BE2C (cell line): ENCODE measurements around the gene EMILIN1.

Source experiments
- DNase-seq: peaks from one replicate; pipeline ENCODE4 v3.0.0-alpha.2; 2020
- H3K27me3 ChIP-seq: fragments of 250-450 bp; sonication (Bioruptor Pico); 2 replicates; pipeline ENCODE4 v1.5.1; 2020; ENCODE audit warnings: mild to moderate bottlenecking
- H3K36me3 ChIP-seq: fragments of 250-450 bp; sonication (Bioruptor Pico); 2 replicates; pipeline ENCODE4 v1.5.1; 2020; ENCODE audit warnings: mild to moderate bottlenecking
- H3K4me1 ChIP-seq: fragments of 250-450 bp; sonication (Bioruptor Pico); 2 replicates; pipeline ENCODE4 v1.5.1; 2020
- H3K4me3 ChIP-seq: 2 replicates; pipeline ENCODE4 v1.5.1; 2011; ENCODE audit warnings: low read depth, low read length
- H3K9me3 ChIP-seq: fragments of 250-450 bp; sonication (Bioruptor Pico); 2 replicates; pipeline ENCODE4 v1.5.1; 2020
- TF ChIP-seq, protein P1 (sequence below): IDR thresholded peaks from 2 replicates; pipeline ENCODE4 v1.5.1; 2012; ENCODE audit warnings: mild to moderate bottlenecking, low read depth, low read length

EMILIN1 gene

DNA sequence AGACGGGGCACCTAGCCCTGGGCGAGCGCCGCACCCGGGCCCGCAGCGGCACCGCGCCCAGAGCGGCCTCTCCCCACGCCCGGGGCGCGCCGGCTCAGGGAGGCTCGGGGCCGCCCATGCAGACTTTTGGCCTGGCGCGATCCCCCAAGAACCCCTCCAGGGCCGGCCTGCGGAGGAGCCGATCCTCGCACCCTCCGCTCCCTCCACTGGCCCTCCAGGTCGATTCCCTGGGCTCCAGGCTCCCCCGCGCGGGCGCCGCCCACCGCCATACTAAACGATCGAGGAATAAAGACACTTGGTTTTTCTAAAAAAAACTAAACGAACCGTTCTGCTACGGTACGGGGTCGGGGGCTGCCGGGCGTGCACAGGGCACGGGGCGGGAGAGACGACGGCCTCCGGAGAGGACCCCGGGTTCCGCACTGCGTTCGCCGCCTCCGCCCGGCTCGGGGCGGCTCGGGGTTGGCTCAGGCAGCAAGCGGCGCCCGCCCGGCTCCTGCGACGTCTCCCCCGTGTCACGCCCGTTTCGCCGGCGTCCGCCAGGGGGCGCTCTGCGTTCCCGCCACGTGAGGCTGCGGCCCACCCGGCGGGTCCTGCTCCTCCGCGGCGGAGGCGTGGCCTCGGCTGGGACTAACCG, 7.8 kb downstream of the EMILIN1 start:
- Histone ChIP-seq H3K27me3 (no peaks in the 10 kb centered on the region), H3K4me3 (peak overlapping the region; percentile 61), H3K4me1 (peaks cover 12% of the 10 kb centered on the region), H3K9me3 (no peaks in the 10 kb centered on the region), H3K36me3 (peaks cover 18% of the 10 kb centered on the region)
- TF ChIP-seq, protein P1, sequence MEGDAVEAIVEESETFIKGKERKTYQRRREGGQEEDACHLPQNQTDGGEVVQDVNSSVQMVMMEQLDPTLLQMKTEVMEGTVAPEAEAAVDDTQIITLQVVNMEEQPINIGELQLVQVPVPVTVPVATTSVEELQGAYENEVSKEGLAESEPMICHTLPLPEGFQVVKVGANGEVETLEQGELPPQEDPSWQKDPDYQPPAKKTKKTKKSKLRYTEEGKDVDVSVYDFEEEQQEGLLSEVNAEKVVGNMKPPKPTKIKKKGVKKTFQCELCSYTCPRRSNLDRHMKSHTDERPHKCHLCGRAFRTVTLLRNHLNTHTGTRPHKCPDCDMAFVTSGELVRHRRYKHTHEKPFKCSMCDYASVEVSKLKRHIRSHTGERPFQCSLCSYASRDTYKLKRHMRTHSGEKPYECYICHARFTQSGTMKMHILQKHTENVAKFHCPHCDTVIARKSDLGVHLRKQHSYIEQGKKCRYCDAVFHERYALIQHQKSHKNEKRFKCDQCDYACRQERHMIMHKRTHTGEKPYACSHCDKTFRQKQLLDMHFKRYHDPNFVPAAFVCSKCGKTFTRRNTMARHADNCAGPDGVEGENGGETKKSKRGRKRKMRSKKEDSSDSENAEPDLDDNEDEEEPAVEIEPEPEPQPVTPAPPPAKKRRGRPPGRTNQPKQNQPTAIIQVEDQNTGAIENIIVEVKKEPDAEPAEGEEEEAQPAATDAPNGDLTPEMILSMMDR = peak; percentile 61
- DNase-seq = peak; percentile 97

DNA sequence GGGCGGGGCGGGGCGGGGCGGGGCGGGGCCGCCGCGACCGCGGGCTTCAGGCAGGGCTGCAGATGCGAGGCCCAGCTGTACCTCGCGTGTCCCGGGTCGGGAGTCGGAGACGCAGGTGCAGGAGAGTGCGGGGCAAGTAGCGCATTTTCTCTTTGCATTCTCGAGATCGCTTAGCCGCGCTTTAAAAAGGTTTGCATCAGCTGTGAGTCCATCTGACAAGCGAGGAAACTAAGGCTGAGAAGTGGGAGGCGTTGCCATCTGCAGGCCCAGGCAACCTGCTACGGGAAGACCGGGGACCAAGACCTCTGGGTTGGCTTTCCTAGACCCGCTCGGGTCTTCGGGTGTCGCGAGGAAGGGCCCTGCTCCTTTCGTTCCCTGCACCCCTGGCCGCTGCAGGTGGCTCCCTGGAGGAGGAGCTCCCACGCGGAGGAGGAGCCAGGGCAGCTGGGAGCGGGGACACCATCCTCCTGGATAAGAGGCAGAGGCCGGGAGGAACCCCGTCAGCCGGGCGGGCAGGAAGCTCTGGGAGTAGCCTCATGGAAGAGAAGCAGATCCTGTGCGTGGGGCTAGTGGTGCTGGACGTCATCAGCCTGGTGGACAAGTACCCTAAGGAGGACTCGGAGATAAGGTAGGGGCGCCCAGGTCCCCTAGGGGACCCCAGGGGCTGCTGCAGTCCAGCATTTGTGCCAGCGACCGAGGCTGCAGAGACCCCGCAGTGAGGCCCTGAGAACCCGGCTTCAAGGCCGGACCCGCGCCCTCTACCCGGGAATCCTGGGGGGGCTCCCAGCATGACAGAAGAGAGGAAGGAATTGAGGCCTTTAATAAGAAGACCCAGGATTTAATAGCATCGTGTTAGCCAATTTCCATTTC, 8.5 kb downstream of the EMILIN1 start, which contains the start of gene KHK:
Gene KHK (plus strand): TSS at position 49 of the 870 bp plus-strand sequence. CDS start 488 bp downstream, at position 537.
- no peaks in the 10 kb centered on the region for H3K9me3 ChIP-seq
- H3K27me3 ChIP-seq = no peaks in the 10 kb centered on the region
- peak within 1 kb of the TSS; percentile 80 for H3K4me3 ChIP-seq
- peaks cover 14% of the 10 kb centered on the region for H3K36me3 ChIP-seq
- peaks cover 6% of the 10 kb centered on the region; the same call in 1 of the 2 replicates for H3K4me1 ChIP-seq
- TF ChIP-seq, protein P1 = no peak
- peak; percentile 75 for DNase-seq

DNA sequence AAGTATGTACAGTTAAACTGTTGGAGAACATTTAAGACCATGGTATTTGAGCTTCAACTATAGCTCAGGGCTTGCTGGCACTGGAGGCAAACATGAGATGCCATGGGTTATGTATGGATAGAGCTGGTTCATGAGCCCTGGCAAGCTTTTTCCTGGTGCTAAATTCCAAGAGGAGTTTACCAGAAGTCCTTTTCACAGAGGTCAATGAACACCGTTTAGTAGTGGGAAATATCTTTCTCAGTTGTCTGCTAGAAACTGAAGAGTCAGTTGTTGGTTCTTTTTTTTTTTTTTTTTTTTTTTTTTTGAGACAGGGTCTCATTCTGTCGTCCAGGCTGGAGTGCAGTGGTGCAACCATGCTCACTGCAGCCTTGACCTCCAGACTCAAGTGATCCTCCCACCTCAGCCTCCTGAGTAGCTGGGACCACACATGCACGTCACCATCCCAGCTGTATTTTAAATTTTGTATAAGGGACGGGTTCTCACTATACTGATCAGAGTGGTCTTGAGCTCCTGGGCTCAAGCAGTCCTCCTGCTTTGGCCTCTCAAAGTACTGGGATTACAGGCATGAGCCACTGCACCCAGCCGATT, 9.5 kb downstream of the EMILIN1 start:
- DNase-seq = no peak
- Histone ChIP-seq H3K27me3 (no peaks in the 10 kb centered on the region), H3K4me3 (peak overlapping the region; percentile 80; the same call in 1 of the 2 replicates), H3K9me3 (no peaks in the 10 kb centered on the region), H3K36me3 (peaks cover 4% of the 10 kb centered on the region; the same call in 1 of the 2 replicates), H3K4me1 (peaks cover 5% of the 10 kb centered on the region; the same call in 1 of the 2 replicates)
- TF ChIP-seq, protein P1 = no peak

DNA sequence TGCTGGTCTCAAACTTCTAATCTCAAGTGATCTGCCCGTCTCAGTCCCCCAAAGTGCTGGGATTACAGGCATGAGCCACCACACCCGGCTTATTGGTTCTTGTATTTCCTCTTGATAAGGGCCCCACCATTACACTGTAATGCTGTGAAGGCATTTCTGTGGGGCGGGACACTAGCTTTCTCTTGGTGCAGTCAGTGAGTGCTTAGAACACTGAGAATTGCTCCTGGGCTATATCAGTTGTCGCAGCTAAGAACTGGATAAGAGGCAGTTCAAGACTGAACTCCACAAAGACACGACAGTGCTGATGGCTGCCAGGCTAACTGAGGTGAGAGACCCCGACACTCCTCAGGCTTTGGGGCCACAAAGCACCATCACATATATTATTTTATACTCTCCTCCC, 10.2 kb downstream of the EMILIN1 start:
- Histone ChIP-seq H3K9me3 (no peaks in the 10 kb centered on the region), H3K4me1 (peaks cover 3% of the 10 kb centered on the region; the same call in 1 of the 2 replicates)
- TF ChIP-seq, protein P1 = no peak

DNA sequence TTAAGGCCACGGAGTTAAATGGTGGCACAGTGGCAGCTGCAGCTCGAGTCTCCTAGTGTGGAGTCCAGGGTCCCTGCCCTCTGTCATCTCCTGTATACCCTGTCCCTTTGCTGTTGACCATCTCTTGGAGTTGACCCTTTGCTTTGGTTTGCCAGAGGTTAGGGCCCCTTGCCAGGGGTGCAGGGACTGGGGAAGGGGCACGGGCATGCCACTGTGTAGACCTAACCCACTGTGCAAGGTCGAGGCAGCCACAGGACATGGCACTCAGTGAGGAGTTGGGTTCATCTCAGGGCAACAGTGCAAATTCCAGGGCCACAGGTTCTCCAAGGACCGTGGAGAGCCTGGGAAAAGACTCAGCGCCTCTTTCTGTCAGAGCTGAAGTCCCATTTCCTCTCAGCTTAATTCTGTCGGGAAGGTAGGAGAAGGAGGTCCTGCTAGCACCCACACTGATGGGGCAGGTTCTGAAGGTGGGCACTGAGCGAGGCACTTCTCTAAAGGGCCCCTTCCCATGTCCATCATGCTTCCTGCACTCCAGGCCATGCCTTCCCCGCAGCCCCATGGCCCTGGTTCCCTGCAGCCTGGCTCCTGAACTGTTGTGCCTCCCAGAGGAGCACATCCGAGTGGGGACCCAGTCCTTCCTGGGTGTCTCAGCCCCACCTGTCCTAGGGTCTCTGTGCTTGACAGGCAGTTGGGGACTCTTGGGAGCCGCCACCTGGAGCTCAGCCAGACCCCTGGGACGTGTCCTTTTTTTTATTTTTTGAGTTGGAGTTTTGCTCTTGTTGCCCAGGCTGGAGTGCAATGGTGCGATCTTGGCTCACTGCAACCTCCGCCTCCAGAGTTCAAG, 10.9 kb downstream of the EMILIN1 start:
- no peak overlapping the region for H3K4me3 ChIP-seq
- H3K27me3 ChIP-seq = no peaks in the 10 kb centered on the region
- TF ChIP-seq, protein P1 = no peak
- DNase-seq = no peak
- H3K9me3 ChIP-seq = no peaks in the 10 kb centered on the region
- H3K4me1 ChIP-seq = peaks cover 3% of the 10 kb centered on the region; the same call in 1 of the 2 replicates
- H3K36me3 ChIP-seq = no peaks in the 10 kb centered on the region

More for the DNA sequence above, 10.2 kb downstream of the EMILIN1 start:
- DNase-seq = no peak
- Histone ChIP-seq H3K27me3 (no peaks in the 10 kb centered on the region), H3K4me3 (no peak overlapping the region), H3K36me3 (no peaks in the 10 kb centered on the region; the same call in 1 of the 2 replicates)
